ENCODE data around the gene NIPAL1.
"Not testable (repeated sequence)": the region's sequence is repeated elsewhere in the genome, so short reads cannot be mapped to it uniquely, and the experiment has no call there.

The NIPAL1 gene

GRCh38 chr4:47996021-47996420, 20.6 kb upstream of the NIPAL1 start:
- Histone ChIP-seq H3K36me3 (ENCODE audit: control insufficient read depth, low read length) (no peaks in the 10 kb centered on the region), H3K4me2 (ENCODE audit: low read length) (no peak overlapping the region), H3K9me3 (ENCODE audit: control insufficient read depth, insufficient read depth, low read length) (no peaks in the 10 kb centered on the region; the same call in 1 of the 2 replicates), H3K4me3 (ENCODE audit: low read length) (no peak overlapping the region), H3K9me2 (replicated peaks; ENCODE audit: control insufficient read depth, low read length) (no peaks in the 10 kb centered on the region), H3K4me1 (ENCODE audit: control insufficient read depth, low read length) (no peaks in the 10 kb centered on the region), H3K79me2 (ENCODE audit: control insufficient read depth, low read length) (no peaks in the 10 kb centered on the region), H4K20me1 (ENCODE audit: control insufficient read depth, insufficient read depth, low read depth, low read length) (no peaks in the 10 kb centered on the region), H3K27ac (ENCODE audit: low read depth, low read length) (no peak overlapping the region), H3K27me3 (ENCODE audit: control insufficient read depth, low read length) (no peaks in the 10 kb centered on the region), H3F3A (ENCODE audit: control insufficient read depth, insufficient read depth) (no peaks in the 10 kb centered on the region)
- TF ChIP-seq EZH2phosphoT487 (IDR thresholded peaks at IDR 0.05; ENCODE audit: borderline replicate concordance, low read length) = no peak
- TF ChIP-seq CTCF (IDR thresholded peaks at IDR 0.05; ENCODE audit: low read depth, low read length, poor library complexity, severe bottlenecking) = no peak

GRCh38 chr4:48002267-48002666, 14.3 kb upstream of the NIPAL1 start:
- no peak for TF ChIP-seq CTCF (IDR thresholded peaks at IDR 0.05; ENCODE audit: low read depth, low read length, poor library complexity, severe bottlenecking)
- TF ChIP-seq EZH2phosphoT487 (IDR thresholded peaks at IDR 0.05; ENCODE audit: borderline replicate concordance, low read length) = no peak
- H3K4me1 ChIP-seq (ENCODE audit: control insufficient read depth, low read length) = no peaks in the 10 kb centered on the region
- peaks cover 6% of the 10 kb centered on the region for H3K9me3 ChIP-seq (ENCODE audit: control insufficient read depth, insufficient read depth, low read length)
- no peaks in the 10 kb centered on the region for H3K9me2 ChIP-seq (replicated peaks; ENCODE audit: control insufficient read depth, low read length)
- H3K79me2 ChIP-seq (ENCODE audit: control insufficient read depth, low read length) = no peaks in the 10 kb centered on the region
- no peaks in the 10 kb centered on the region for H3K36me3 ChIP-seq (ENCODE audit: control insufficient read depth, low read length)
- H4K20me1 ChIP-seq (ENCODE audit: control insufficient read depth, insufficient read depth, low read depth, low read length) = no peaks in the 10 kb centered on the region
- no peak overlapping the region for H3K4me3 ChIP-seq (ENCODE audit: low read length)
- H3K27me3 ChIP-seq (ENCODE audit: control insufficient read depth, low read length) = no peaks in the 10 kb centered on the region
- no peak overlapping the region for H3K4me2 ChIP-seq (ENCODE audit: low read length)
- no peaks in the 10 kb centered on the region for H3F3A ChIP-seq (ENCODE audit: control insufficient read depth, insufficient read depth)
- no peak overlapping the region for H3K27ac ChIP-seq (ENCODE audit: low read depth, low read length)

- H3K79me2 ChIP-seq (ENCODE audit: control insufficient read depth, low read length); H3K9me2 ChIP-seq (replicated peaks; ENCODE audit: control insufficient read depth, low read length); H3K36me3 ChIP-seq (ENCODE audit: control insufficient read depth, low read length); H3F3A ChIP-seq (ENCODE audit: control insufficient read depth, insufficient read depth); H3K4me3 ChIP-seq (ENCODE audit: low read length); H3K27me3 ChIP-seq (ENCODE audit: control insufficient read depth, low read length); H4K20me1 ChIP-seq (ENCODE audit: control insufficient read depth, insufficient read depth, low read depth, low read length); H3K4me2 ChIP-seq (ENCODE audit: low read length); H3K4me1 ChIP-seq (ENCODE audit: control insufficient read depth, low read length); H3K27ac ChIP-seq (ENCODE audit: low read depth, low read length): not testable (repeated sequence)
- TF ChIP-seq CTCF (IDR thresholded peaks at IDR 0.05; ENCODE audit: low read depth, low read length, poor library complexity, severe bottlenecking) = peak; percentile 45
- peaks cover 11% of the 10 kb centered on the region for H3K9me3 ChIP-seq (ENCODE audit: control insufficient read depth, insufficient read depth, low read length)
Observed at GRCh38 chr4:48003568-48003967, 13.0 kb upstream of the NIPAL1 start.

GRCh38 chr4:48005781-48006180, 10.8 kb upstream of the NIPAL1 start:
- H3K27me3 ChIP-seq (ENCODE audit: control insufficient read depth, low read length) = no peaks in the 10 kb centered on the region
- no peaks in the 10 kb centered on the region for H3F3A ChIP-seq (ENCODE audit: control insufficient read depth, insufficient read depth)
- TF ChIP-seq EZH2phosphoT487 (IDR thresholded peaks at IDR 0.05; ENCODE audit: borderline replicate concordance, low read length) = no peak
- no peak for TF ChIP-seq CTCF (IDR thresholded peaks at IDR 0.05; ENCODE audit: low read depth, low read length, poor library complexity, severe bottlenecking)

More at GRCh38 chr4:48005781-48006180, 10.8 kb upstream of the NIPAL1 start:
- Histone ChIP-seq H3K4me3 (ENCODE audit: low read length) (no peak overlapping the region), H4K20me1 (ENCODE audit: control insufficient read depth, insufficient read depth, low read depth, low read length) (no peaks in the 10 kb centered on the region), H3K4me1 (ENCODE audit: control insufficient read depth, low read length) (no peaks in the 10 kb centered on the region), H3K27ac (ENCODE audit: low read depth, low read length) (no peak overlapping the region), H3K9me3 (ENCODE audit: control insufficient read depth, insufficient read depth, low read length) (peaks cover 14% of the 10 kb centered on the region), H3K9me2 (replicated peaks; ENCODE audit: control insufficient read depth, low read length) (no peaks in the 10 kb centered on the region), H3K4me2 (ENCODE audit: low read length) (no peak overlapping the region), H3K79me2 (ENCODE audit: control insufficient read depth, low read length) (no peaks in the 10 kb centered on the region), H3K36me3 (ENCODE audit: control insufficient read depth, low read length) (no peaks in the 10 kb centered on the region)

Measured in DOHH2 (cell line).